Stomach (tissue), 9 donors: Measurements from ENCODE around the gene CADM2. TPM values are rescaled to one million over a fixed set of nuclear protein-coding genes. Genes with fewer than 3 reads are reported as not detected.

Experiments
- DNase-seq, 2 donors: peaks; one replicate each; pipeline versions ENCODE4 v3.0.0 to v3.0.0-alpha.2; 2013 to 2019
- H3K27ac ChIP-seq, 5 donors: fragments of 200-600 bp in 4 of 5; sonication (generic) in 4 of 5; one replicate each; pipeline ENCODE4 v1.5.1; 2013 to 2019; ENCODE audit warnings: mild to moderate bottlenecking in 1 of 5, moderate library complexity in 1 of 5
- H3K27me3 ChIP-seq, 3 donors: fragments of 200-600 bp; sonication (generic); one replicate each; pipeline ENCODE4 v1.5.1; 2017 to 2019; ENCODE audit warnings: mixed run types in 1 of 3
- H3K36me3 ChIP-seq, 4 donors: fragments of 200-600 bp; sonication (generic); 1 replicate in 3 of 4; 2 replicates in 1 of 4; pipeline ENCODE4 v1.5.1; 2016 to 2019
- H3K4me1 ChIP-seq, 4 donors: fragments of 200-600 bp; sonication (generic); one replicate each; pipeline ENCODE4 v1.5.1; 2016 to 2019
- H3K4me3 ChIP-seq, 4 donors: fragments of 200-600 bp; sonication (generic) in 3 of 4; one replicate each; pipeline ENCODE4 v1.5.1; 2016 to 2019; ENCODE audit warnings: mild to moderate bottlenecking in 1 of 4
- H3K9me3 ChIP-seq, 4 donors: fragments of 200-600 bp; sonication (generic); one replicate each; pipeline ENCODE4 v1.5.1; 2016 to 2019
- CTCF ChIP-seq, 7 experiments: fragments of 450-650 bp in 4 of 7; fragments of 200-600 bp in 3 of 7; sonication (generic) in 3 of 7; IDR thresholded peaks; one replicate each; pipeline ENCODE4 v1.5.1; 2016 to 2019; ENCODE audit warnings: antibody characterized with exemption in 7 of 7, control low read depth in 2 of 7, mild to moderate bottlenecking in 1 of 7
- EP300 ChIP-seq: sonication (generic); formaldehyde crosslinking; IDR thresholded peaks from one replicate; pipeline ENCODE4 v1.6.1; 2017; ENCODE audit warnings: antibody characterized with exemption
- POLR2A ChIP-seq, 4 donors: fragments of 450-650 bp; IDR thresholded peaks; one replicate each; pipeline ENCODE4 v1.6.1; 2016; ENCODE audit warnings: antibody characterized with exemption in 4 of 4, control low read depth in 2 of 4, mild to moderate bottlenecking in 1 of 4, moderate library complexity in 1 of 4
- POLR2AphosphoS5 ChIP-seq, 3 donors: sonication (generic); formaldehyde crosslinking; IDR thresholded peaks; one replicate each; pipeline ENCODE4 v1.6.1; 2016; ENCODE audit warnings: antibody characterized with exemption in 3 of 3
- WGBS, 5 donors: extraction: QIAGEN DNeasy Blood & Tissue Kit in 3 of 5; methylation state at CpG; one replicate each; pipeline versions ENCODE4 v1.1.5 to v1.1.7; 2013 to 2018; 5-methylcytosine and 5-hydroxymethylcytosine counted together
- intact Hi-C: fragments of 100-400 bp; cut with DNase I; formaldehyde crosslinking; loops from one replicate; pipeline ENCODE4 v1.15.1; 2023; ENCODE audit warnings: low total_unique reads
- polyA plus RNA-seq, 3 donors: library from polyadenylated mRNA; stranded (reverse); fragments of 200-250 nt; gene quantifications; one replicate each; pipeline ENCODE4 v1.2.3, GENCODE V29; 2013
- total RNA-seq, 5 donors: library from RNA; depleted of rRNA; stranded (reverse); fragments of >200 nt; gene quantifications; one replicate each; pipeline versions ENCODE4 v1.1.0 to v1.2.3, GENCODE V29; 2014 to 2016
- donor health status: healthy with polysubstance abuse.
- donor health status: Bipolar disorder and iron deficiency.
- donor health status: healthy.

The CADM2 gene
- total and polyA plus RNA-seq, 8 donors: 0.29 to 8.1 (median 2.0) TPM; not detected in 1

DNA sequence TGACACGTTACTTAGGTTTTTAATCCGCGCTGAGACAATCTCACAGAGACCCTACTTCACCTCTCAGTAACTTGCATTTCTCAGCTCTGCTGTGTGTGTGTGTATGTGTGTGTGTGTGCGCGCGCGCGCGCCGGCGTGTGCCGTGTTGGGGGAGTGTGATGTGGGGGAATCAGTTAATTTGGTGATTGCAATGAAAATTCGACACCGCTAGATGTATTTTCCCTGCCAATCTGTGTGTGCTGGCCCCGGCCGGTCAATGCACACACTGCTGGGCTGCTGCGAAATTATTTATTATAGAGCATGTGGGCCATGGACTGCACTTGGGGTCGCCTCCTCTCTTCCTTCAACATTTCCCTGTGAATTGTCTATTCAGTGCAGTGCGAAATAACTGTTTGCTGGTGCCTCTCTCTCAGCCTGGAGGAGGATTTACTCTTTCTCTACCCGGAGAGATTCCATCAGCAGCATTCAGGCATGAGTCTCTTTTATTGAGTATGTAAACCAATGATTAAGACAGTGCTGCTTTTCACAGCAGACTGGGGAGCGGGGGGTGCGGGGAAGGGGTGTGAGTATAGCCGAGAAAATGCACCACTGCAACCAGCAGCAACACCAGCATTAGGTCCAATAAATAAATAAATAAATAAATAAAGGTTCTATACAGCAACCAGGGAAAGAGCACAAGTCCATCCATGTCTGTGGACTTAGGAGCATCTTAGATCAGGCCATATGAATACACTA lies 2.9 kb downstream of the CADM2 start:
- 16 to 24% (median 22%) methylated on average over 23 of the region's 23 CpGs for WGBS, 5 donors
- intact Hi-C loops: no loop called here

DNA sequence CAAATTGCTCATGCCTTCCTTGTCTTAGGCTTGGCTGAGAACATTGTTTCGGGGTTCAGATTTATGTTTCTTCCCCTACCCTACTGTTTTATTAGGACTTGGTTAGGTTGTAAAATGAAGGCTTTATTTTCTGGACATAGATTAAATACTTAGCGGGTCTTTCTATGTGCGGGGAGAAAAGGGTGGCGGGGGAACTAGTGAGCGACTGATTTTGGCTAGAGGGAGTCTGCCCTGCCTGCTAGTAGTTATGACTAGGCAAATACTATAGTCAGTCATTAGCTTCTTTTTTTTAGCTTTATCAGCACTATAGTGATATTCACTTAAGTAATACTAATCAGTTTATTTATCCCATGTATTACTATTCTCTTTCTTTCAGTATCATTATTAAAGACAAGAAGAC lies 3.6 kb downstream of the CADM2 start:
- no peak for DNase-seq
- Histone ChIP-seq H3K4me1 (peaks cover 11 to 20% (median 19%) of the 10 kb centered on the region in 4 donors), H3K9me3 (no peaks in the 10 kb centered on the region), H3K36me3 (no peaks in the 10 kb centered on the region), H3K4me3 (no peak overlapping the region), H3K27me3 (peaks cover 14 to 61% (median 39%) of the 10 kb centered on the region in 3 donors), H3K27ac (no peak overlapping the region)
- no peak for TF ChIP-seq POLR2AphosphoS5 (IDR thresholded peaks at IDR 0.05)
- WGBS, 5 donors: 84 to 92% (median 90%) methylated on average over 5 of the region's 5 CpGs
- intact Hi-C loops: no loop called here

More for the DNA sequence above, 2.9 kb downstream of the CADM2 start:
- peak overlapping the region in 1 of 4 donors; percentile 3 for H3K4me3 ChIP-seq
- peaks cover 11 to 20% (median 19%) of the 10 kb centered on the region in 4 donors for H3K4me1 ChIP-seq
- no peak overlapping the region for H3K27ac ChIP-seq
- TF ChIP-seq EP300 (no peak), CTCF (IDR thresholded peaks at IDR 0.05) (no peak), POLR2AphosphoS5 (IDR thresholded peaks at IDR 0.05) (no peak), POLR2A (IDR thresholded peaks at IDR 0.05) (no peak)
- DNase-seq: peak in 1 of 2 donors; percentile 29
- H3K27me3 ChIP-seq: peaks cover 14 to 61% (median 39%) of the 10 kb centered on the region in 3 donors
- H3K9me3 ChIP-seq: no peaks in the 10 kb centered on the region
- H3K36me3 ChIP-seq: no peaks in the 10 kb centered on the region

DNA sequence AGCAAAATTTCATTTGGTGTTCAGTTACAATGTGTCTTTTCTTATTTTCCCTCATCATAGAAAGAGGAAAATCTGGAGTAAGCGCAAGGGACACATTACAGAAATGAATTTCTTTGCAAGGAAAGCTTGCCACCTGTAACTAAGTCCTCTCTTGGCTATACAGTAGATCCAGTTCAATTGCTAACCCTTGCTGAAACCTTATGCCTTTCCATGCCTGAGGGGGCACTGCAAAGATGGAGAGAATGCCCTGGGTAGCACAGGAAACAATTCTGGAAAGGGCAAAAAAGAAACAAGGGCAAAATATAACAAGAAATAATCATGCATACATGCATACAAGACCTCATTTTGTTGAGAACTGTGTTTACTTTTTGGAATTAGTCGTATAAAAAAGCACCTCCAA lies 4.3 kb downstream of the CADM2 start:
- no peak overlapping the region for H3K4me3 ChIP-seq
- 77 to 88% (median 87%) methylated on average over 2 of the region's 2 CpGs for WGBS, 5 donors

GRCh38 chr3:84965141-84965540 lies 6.4 kb downstream of the CADM2 start:
- peaks cover 0 to 1% (median under 1%) of the 10 kb centered on the region in 4 donors for H3K4me1 ChIP-seq
- H3K36me3 ChIP-seq: no peaks in the 10 kb centered on the region
- no peaks in the 10 kb centered on the region for H3K9me3 ChIP-seq
- H3K4me3 ChIP-seq: no peak overlapping the region
- DNase-seq: peak in 1 of 2 donors; percentile 37
- H3K27ac ChIP-seq: no peak overlapping the region
- intact Hi-C loops: no loop called here
- TF ChIP-seq CTCF (IDR thresholded peaks at IDR 0.05) (no peak), EP300 (no peak), POLR2AphosphoS5 (IDR thresholded peaks at IDR 0.05) (no peak), POLR2A (IDR thresholded peaks at IDR 0.05) (no peak)
- whole genome bisulfite sequencing, 5 donors: 27 to 44% (median 35%) methylated on average over 1 of the region's 1 CpG
- H3K27me3 ChIP-seq: peaks cover 9 to 37% (median 20%) of the 10 kb centered on the region in 3 donors

More for the DNA sequence above, 4.3 kb downstream of the CADM2 start:
- intact Hi-C loops: no loop called here
- Histone ChIP-seq H3K36me3 (no peaks in the 10 kb centered on the region), H3K9me3 (no peaks in the 10 kb centered on the region), H3K4me1 (peaks cover 11 to 19% (median 18%) of the 10 kb centered on the region in 4 donors), H3K27me3 (peaks cover 14 to 57% (median 38%) of the 10 kb centered on the region in 3 donors), H3K27ac (no peak overlapping the region)
- DNase-seq: no peak
- TF ChIP-seq CTCF (IDR thresholded peaks at IDR 0.05): no peak
- no peak for TF ChIP-seq POLR2A (IDR thresholded peaks at IDR 0.05)
- TF ChIP-seq POLR2AphosphoS5 (IDR thresholded peaks at IDR 0.05): no peak
- no peak for TF ChIP-seq EP300
